DMS153 treated with DMSO at 0.1 percent for 48 hours (cell line): ENCODE measurements around the gene ALDOC.
"Not testable (repeated sequence)": the region's sequence is repeated elsewhere in the genome, so short reads cannot be mapped to it uniquely, and the experiment has no call there.

Experiments
- DNase-seq: peaks from one replicate; lab custom pipeline; 2025; ENCODE audit not compliant: unreplicated experiment; lab: John Stamatoyannopoulos, UW

The ALDOC gene

GRCh38 chr17:28584434-28584833 is 7.7 kb upstream of the ALDOC start:
- no peak for DNase-seq

DNA sequence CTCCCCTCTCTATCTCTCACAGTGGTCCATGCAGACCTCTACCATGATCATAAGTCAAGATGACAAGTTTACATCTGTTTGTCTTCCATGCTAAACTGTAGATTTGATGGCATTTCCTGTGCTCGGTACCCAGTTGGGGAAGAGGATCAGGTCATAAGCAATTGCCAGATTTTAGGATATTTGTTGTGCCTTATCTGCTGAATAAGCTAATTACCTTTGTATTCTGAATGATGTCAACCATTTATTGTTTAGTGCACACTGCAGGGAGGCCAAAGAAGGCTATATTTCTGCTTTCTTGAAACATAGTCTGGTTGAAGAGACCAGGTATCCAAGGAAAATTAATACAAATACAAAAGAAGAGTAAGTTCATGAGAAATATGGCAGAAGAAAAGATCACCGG is 5.8 kb upstream of the ALDOC start:
- DNase-seq = no peak

DNA sequence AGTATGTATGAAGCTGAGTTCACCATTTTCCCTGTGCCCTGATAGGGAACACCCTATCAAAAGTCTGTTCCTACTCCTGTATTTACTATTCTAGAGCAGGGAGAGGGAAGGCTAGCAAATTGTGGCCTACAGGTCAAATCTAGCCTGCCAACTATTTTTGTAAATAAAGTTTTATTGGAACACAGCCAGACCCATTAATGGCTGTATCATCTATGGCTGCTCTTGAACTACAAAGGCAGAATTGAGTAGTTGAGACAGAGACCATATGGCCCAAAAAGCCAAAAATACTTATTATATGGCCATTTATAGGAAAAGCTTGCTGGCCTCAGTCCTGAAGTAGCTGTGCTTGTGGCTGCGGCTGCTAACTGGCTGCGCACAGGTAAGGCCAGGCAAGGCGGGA is 4.3 kb upstream of the ALDOC start:
- DNase-seq = no peak

DNA sequence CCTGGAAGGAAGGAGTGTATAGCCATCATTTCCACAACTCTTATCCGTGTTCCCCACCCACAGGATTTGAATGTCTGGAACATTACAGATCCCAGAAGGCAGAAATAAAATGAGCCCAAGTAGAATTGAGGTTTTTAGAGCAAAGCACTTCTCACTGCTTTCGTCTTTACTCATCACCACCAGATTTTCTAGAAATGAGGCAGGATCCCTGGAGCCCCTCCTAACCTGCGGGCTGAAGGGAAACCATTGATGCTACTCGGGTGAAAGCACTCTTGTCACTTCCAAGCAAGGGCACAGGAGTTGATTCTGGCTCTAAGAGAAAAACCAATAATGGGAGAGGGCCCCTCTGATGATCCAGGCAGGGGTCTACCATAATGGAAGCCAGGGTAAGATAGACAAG is 2.8 kb upstream of the ALDOC start:
- no peak for DNase-seq

DNA sequence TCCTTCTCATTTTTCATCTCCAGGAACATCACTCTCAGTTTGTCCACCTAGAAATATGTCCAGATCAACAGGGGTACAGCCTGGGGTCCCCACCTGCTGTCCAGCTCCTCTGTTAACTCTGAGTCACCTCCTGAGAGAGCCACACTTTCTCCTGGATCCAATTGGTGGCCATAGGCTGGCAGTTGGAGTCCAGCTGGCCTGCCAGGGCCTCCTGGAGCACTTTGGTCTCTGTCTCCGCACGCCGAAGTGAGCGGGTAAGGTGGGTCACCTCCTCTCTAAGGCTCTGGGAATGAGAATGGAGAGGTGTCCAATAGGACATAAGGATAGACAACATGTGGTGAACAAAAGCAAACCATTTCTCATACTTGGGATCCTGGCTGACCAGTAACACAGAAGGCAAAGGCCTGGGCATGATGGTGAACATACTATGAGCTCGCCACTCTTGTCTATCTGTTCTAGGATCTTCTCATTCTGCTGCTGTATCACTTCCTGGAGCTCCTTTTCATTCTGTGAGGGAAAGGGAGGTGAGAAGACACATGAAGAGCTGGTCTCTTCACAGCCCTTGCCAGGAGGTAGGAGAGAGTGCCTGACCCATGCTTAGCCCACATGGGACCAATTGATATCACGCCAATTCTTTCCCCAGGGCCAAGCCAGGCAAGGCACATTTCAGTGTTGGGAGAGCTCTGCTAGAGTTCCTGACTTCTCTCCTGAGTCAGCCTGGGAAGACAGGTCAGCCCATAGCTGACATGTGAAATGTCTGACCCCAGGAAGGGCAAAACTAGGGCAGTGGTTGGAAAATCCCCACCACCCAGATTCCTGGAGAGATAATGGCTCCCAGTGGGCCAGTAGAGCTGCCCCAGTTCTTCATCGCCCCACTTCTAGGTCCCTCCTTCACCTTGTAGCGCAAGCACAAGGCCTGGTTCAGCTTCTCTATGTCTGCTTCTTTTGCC is 1.8 kb upstream of the ALDOC start:
- DNase-seq = no peak

DNA sequence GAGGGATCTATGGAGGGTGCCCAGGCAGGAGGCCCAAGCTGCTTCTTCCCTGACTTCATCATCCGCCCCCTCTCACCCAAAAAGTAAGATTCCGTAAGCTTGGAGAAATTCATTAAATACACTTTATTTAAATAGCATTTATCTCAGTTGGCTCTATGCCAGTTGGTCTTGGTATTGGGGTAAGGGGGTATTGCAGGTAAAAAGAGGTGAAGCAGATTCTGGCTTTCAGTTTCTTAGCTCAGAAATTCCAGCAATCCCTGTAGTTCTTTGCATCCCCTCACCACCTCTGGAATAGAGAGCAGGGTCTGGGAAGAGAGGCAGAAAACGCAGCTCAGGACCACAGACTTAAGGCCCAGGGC is 750 bp upstream of the ALDOC start:
- no peak for DNase-seq

DNA sequence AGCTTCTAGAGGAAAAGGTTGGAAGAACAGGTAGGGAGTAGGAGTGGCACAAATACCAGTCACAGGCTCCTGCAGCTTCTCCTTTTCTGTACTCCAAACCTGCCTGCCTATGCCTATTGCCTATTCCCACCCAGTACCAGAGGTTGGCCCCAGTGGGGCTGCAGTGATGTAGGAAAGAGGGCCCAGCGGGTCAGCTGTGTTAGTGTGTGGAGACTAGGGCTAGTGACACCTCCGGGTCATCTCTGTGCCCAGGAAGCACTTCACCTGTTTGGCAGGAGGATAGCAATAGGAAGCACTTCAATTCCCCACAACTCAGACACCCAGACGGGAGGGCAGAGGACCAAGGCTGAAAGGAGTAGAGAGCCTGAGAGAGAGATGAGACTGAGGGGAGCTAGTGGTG is 679 bp downstream of the ALDOC start:
- DNase-seq = not testable (repeated sequence)

- no peak for DNase-seq
Observed at GRCh38 chr17:28575126-28575795, 1.4 kb downstream of the ALDOC start.

DNA sequence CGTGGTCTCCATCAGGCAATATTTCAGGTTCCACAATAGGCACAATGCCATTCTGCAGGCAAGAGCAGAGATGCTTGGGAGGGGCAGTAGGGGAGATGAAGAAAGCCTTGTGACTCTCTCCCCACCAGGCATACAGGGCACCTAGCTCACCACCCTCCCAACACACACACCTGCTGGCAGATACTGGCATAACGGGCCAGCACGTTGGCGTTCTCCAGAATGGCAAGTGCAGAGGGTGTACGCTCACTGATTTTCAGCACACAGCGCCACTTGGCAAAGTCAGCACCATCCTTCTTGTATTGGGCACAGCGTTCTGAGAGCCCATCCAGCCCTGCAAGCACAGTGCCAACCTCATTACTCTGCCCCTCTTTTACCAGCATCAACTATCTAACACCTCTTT is 2.2 kb downstream of the ALDOC start:
- no peak for DNase-seq

- DNase-seq = no peak
Observed at GRCh38 chr17:28573966-28574480, 2.7 kb downstream of the ALDOC start.

DNA sequence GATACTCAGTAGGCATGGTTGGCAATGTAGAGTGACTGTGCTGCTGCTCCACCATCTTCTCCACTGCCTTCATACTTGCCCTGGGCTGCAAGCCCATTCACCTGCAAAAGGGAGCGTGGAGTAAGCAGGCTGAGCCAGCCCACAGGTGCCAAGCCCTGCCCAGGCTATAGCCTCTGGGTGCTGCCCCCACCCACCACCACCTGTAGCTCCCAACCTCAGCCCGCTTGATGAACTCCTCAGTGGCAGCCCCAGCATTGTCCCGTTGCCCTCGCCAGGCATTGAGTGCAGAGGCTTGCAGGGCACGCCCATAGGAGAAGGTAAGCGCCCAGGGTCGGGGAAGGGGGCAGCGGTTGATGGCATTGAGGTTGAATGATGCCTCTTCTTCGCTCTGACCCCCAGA is 3.2 kb downstream of the ALDOC start:
- no peak for DNase-seq

GRCh38 chr17:28573040-28573380 is 3.7 kb downstream of the ALDOC start:
- DNase-seq = no peak

DNA sequence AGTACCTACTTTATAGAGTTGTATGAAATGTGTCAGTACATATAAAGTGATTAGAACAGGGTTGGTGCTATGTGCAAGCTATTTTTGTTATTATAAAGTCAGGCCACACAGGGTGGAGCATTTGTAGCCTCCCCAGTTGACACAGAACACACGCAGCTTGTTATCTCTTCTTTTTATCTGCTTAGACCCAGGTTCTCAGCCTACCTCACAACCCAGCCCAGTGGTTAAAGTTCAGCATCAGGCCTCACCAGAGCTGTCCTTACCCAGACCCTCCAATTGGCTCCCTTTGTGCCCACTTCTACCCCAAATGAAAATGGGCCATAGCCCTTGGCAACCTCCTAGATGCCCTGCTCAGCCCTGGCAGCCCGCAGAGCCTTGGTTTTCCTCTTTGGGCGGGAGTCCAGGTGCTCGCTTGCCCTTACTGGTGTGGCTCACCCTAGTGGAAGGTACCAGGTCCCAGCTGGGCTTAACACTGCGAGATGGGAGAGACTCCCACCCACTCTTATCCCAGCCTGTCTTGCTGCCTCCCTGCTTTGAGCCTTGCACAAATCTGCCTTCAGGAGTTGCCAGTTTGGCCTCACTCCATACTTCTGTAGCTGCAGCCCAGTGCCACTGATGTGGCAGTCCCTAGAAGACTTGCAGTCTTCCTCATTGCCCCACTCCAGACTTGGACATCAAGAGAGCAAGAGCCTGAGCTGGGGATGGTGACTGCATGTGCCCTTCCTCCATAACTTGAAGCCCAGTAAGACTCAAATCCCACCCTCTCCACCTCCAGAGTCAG is 4.2 kb downstream of the ALDOC start:
- DNase-seq = no peak

GRCh38 chr17:28571361-28572122 is 5.2 kb downstream of the ALDOC start, which contains the start of gene PIGS:
PIGS (minus strand) TSS chr17:28571524; CDS start chr17:28571496, 28 bp downstream.
- peak; percentile 82 for DNase-seq

GRCh38 chr17:28570716-28571360 is 5.9 kb downstream of the ALDOC start:
- DNase-seq = no peak

DNA sequence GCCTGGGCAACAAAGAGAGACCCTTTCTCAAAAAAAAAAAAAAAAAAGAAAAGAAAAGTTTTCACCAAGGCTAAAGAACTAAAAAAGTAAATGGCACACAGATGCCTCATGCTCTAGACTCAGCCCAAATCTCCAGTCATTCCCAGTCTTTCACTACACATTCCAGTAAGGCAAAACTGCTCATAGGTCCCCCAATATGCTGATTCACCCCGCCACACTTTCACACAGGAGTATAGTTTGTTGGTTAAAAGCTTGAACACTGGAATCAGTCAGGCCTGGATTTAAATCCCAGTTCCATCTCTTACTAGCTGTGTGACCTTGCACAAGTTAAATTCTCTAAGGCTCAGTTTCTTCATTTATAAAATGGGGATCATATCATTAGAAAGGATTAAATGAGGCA is 7.2 kb downstream of the ALDOC start:
- DNase-seq = no peak

DNA sequence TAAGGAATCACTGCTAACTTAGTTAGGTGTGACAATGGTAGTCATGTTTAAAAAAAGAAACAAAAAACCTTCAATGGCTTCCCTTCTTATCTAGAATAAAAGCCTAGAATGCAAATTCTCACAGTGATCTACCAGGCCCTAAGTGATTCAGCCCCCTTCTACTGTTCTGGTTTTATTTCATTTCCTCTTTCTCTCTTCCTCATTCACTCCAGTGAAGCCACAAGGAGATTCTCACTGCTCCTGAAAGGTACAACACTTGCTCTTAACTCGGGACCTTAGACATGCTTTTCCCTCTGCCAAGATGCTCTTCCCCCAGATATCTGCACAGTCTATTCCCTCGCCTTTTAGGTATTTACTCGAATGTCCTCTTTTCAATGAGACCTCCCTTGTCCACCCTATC is 9.1 kb downstream of the ALDOC start:
- DNase-seq = no peak

GRCh38 chr17:28563475-28563874 is 13.2 kb downstream of the ALDOC start:
- no peak for DNase-seq

- no peak for DNase-seq
Observed at GRCh38 chr17:28555022-28555421, 21.7 kb downstream of the ALDOC start.

DNA sequence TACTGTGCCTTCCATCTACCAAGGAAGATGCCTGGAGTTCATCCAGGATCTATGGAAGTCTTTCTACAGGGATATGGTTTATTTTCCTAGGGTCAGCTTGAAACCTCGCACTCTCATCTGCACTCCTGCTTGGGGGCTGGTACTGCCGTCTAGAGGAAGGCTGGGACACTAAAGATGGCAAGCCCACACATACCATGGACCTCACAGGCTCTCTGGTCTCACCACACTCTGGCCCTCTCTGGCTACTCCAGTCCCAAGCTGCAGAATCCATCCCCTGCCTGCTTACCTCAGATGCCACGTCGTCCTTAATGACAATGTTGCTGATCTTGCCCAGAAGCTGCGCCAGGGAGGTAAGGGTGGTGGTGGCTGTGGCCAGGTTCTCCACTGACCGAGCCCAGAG is 22.1 kb downstream of the ALDOC start:
- no peak for DNase-seq
